Activated CD4-positive, CD25-positive, alpha-beta regulatory T cell treated with anti-CD3 and anti-CD28 coated beads, Interleukin-2, amount 50 U/mL, for 16 hours (primary cell): ENCODE measurements around the gene ZBTB17.
"Not testable (repeated sequence)": the region's sequence is repeated elsewhere in the genome, so short reads cannot be mapped to it uniquely, and the experiment has no call there.

ENCODE experiments used
- DNase-seq: peaks from one replicate; pipeline ENCODE4 v3.0.0-alpha.2; 2020; ENCODE audit warnings: low read depth, low spot score

The ZBTB17 gene

DNA sequence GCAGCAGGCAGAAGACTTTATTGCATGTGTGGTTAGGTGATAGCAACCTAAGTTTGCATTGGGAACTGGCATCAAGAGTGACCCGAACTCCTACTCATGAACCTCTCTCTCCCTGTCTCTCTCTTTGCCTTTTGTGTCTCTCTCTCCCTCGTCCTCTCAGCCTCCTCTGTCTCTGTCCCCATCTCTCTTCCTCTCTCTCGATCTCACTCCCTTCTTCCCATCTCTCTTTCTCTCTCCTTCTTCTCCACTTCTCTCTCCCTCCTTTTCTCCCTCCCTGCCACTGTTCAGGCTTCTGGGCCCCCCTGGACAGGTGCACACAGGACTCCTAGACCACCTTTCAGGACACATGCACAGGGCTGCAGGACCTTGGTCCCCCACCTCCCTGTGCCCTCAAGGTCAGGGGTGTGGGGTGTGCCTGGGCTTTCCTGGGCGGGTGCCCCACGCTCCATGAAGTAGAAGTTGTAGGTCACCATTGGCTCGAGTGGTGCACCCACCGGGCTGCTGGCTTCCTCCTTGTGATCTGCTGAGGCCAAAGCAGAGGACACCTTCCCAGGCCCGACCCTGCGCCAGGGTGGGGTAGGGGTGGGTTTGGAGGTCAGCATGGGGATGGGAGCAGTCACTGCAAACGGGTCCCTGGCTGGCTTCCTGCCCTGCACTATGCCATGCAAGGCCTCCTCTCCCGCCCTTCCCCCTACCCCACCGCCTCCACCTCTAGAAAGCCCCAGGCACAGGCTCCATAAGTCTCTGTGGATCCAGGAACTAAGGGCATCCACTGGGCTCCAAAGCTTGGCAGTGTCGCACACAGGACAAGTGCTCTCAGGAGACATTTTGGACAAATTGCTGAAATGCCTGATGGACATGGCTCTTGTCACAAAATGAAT lies 13.2 kb upstream of the ZBTB17 start:
- no peak for DNase-seq

DNA sequence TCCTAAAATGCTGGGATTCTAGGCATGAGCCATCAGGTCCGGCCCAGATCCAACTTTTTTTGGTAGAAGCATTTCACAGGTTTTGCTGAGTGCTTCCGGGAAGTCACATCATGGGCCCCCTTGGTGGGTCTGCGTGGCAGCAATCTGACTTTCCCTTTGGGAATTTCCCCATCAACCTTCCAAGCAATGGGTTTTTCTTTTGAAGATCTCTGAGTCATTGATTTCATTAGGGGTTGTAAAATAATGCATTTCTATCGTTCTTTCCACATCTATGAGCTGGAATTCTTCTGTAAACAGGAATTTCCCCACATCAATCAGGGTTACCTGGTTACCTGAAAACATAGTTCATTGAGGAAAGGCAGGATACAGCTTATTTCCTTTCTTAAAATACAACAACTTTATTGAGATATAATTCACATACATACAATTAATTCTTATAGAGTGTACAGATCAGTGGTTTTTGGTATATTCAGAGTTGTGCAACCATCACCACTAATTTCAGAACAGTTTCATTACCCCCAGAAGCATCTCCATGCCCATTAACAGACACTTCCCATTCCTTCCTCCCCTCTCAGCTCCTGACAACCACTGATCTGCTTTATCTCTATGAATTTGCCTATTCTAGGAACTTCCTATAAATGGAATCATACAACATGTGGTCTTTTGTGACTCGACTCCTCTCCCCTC lies 9.9 kb upstream of the ZBTB17 start:
- no peak for DNase-seq

DNA sequence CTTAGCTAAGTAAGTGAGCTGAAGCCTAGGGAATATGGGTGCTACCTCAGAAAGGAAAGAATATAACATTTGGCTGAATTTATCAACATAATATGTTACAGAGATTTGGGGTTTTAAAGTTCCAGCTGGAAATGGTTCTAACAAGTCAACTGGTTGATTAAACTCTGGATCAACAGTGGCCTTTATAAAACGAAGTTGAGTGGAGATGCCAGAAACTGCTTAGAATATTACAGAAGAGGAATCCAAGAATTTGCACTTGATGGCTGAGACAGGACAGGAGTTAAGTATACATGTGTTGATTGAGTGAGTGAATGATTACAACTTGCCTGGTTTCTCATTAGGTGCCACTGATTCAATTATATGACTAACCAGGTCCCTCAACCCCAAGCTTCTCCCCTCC lies 7.4 kb upstream of the ZBTB17 start:
- no peak for DNase-seq

DNA sequence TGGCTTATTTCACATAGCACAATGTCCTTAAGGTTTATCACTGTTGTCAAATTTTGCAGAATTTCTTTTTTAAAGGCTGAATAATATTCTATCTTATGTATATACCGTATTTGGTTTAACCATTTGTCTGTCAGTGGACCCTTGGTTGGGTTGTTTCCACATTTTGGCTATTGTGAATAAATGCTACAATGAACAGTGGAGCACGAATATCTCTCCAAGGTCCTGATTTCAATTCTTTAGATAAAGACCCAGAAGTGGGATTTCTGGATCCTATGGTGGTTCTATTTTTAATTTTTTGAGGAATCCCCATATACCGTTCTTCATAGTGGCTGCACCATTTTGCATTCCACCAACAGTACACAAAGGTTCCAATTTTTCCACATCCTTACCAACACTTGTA lies 5.8 kb upstream of the ZBTB17 start:
- DNase-seq: no peak

DNA sequence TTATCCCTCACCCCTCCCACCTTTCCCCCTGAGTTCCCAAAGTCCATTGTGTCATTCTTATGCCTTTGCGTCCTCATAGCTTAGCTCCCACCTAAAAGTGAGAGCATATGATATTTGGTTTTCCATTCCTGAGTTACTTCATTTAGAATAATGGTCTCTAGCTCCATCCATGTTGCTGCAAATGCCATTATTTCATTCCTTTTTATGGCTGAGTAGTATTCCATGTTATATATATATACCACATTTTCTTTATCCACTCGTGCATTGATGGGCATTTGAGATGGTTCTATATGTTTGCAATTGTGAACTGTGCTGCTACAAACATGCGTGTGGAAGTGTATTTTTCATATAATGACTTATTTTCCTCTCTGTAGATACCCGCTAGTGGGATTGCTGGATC lies 2.0 kb upstream of the ZBTB17 start:
- DNase-seq: not testable (repeated sequence)

DNA sequence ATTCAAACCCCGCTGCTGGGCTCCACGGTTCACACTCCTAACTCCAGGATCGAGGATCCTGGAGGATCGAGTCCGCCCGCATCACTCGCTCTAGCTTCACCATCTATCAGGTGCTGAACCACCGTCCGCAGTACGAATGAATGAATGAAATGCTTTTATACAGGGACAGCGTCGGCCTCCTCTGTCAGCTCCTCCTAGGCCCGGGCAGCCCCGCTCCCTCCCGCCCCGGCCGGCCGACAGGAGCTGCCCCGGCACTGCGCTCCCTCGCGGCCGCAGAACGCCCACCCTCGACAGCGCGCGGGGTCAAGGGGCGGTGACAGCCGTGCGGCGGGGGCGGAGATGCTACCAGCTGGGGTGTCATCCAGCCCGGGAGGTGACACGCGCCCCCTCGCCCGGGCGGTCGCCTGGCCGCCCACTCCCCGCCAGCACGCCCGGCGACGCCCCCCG lies 520 bp downstream of the ZBTB17 start:
- peak; percentile 54 for DNase-seq

DNA sequence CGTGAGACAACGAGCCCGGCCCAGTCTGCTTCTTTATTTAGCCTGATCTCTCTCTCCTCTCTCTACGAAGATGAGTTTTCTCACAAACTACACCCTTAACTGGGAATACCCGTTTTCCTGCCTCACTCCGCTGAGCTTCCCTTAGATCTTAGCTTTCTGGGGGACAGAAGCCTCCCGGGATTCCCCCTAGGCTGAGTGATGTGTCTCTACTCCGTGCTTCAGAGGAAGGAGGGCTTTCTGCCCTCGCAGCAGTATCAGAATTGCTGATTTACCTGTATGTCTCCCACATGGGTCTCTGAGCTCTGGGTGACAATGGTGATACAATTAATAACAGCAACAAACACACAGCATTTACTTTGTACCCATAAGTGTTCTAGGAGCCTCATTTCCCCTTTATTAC lies 1.0 kb downstream of the ZBTB17 start:
- DNase-seq: no peak

DNA sequence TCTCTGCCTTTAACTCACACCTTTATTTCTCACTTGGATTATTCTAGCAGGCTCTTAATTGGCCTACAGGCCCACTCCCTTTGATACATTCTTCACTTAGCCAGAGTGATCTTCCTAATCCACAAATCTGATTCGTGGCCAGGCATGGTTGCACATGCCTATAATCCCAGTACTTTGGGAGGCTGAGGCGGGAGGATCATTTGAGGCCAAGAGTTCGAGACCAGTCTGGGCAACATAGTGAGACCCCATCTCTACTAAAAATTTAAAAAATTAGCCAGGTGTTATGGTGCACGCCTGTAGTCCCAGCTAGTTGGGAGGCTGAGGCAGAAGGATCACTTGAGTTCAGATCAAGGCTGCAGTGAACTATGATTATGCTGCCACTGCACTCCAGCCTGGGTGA lies 2.1 kb downstream of the ZBTB17 start:
- DNase-seq: no peak

DNA sequence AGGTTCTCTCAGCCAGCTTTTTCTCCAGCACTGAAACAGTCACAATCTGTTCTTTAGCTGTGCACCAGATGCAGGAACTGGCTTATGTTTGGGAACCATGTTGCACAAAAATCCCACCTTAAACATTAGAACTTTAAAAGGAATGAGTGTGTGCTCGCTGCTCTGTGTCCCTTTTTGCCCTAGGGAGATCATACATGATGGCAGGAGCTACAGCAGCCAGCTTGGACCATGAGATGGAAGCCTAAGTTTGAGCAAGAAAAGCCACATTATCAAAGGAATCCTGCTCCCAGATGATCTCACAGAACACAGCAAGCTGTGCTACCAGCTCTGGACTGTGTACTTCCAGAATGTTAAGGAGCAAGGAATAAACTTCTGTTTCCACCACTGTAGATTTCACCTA lies 3.5 kb downstream of the ZBTB17 start:
- no peak for DNase-seq

DNA sequence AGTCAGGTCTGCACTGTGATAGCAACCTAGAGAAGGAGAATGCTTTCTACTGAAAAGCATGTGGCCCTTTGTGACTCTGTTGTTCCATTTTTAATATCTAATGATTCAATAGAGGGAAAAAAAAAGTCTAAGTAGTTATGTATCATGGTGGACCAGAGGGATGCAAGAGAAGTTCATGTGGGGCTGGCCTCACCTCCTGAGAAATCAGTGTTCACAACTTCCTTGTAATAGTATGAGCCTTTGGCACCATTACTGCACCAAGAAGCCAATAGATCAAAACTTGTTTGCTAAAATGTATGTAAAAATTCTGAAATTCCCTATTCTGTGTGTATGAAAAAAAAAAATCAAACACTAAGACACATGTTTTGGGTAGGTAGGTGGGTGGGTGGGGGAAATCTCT lies 5.0 kb downstream of the ZBTB17 start:
- no peak for DNase-seq

DNA sequence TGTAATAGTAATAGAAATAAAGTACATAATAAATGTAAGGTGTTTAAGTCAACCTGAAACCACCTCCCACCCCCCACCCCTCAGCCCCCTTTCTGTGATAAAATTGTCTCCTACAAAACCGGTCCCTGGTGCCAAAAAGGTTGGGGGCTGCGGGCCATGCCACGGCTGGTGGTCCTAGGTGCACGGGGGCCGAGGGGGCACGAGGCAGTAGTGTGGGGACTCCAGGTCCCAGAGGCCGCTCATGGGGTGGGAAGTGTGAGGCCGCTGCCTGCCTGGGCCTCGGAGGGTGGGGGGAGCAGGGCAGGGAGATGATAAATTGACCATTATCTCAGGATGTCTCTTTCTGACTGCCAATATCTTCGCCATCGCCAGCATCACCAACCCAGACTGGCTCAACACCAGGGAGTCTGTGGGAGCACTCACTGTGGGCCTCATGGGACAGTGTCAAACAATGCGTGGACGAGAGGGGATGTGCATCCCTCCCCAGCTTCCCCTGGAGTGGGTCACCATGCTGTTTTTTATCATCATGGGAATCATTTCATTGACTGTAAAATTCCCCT lies 6.5 kb downstream of the ZBTB17 start:
- DNase-seq: no peak

DNA sequence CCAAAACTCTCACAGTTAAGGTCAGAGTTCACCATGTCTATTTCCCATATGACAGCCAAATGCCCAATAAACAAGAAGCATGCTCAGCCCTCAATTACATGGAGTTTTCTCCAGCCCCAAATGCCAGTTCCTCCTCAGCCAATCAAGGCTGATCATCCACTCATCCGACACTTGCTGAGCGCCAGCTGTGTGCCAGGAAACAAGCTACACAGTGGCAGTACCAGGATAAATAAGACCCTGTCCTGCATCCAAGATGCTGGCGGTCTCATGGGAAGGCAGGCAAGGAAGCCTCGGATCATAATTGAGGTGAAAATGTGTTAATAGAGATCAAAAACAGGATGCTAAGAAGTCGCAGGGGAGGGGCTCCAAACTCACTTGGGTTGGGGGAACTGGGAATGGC lies 7.7 kb downstream of the ZBTB17 start:
- DNase-seq: no peak

DNA sequence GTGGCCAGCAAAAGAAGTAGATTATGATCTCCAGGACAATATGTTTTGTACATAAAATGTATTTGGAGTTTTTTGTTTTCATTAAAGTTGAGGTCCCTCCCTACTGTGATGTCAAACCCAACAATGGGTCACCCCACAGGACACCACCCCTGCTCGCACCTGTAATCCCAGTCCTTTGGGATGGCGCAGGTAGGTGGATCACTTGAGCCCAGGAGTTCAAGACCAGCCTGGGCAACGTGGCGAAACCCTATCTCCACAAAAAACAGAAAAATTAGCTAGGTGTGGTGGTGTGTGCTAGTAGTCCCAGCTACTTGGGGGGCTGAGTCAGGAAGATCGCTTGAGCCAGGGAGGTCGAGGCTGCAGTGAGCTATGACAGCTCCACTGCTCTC lies 9.0 kb downstream of the ZBTB17 start:
- DNase-seq: no peak

DNA sequence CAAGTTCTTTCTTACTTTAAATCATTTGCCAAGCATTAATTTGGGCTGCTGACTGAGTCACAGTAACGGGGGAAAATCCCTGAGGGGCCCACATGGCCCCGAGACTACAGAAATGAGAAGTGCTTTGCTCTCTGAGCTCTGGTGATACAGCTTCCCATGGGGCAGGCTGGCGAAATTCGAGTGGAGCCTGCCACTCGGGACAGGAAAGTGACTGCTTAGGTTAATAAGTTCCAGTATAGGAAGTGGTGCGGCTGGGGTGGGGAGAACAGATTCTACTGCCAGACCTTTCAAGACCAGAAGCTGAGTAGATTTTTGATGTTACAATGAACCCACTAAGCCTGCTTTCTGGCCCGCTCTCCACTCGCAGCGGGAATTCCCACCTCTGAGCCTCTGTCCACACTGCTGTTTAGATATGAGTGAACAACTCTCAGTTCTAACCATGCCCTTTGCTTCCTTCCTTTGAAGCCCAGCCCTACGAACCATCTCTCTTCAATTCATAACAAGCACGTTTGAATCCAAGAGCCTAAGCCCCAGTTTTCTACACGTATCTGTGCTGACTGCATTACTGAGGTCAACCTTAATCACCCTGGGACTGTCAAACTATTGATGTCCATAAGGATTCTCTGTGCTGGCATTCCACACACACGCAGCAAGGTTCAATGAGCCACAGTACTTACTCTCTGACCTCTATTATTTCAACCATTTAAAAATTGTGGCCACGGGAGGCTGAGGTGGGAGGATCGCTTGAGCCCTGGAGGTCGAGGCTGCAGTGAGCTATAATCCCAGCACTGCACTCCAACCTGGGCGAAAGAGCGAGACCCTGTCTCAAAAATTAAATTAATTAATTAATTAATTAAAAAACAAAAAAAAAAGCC lies 9.6 kb downstream of the ZBTB17 start:
- DNase-seq: peak; percentile 48

DNA sequence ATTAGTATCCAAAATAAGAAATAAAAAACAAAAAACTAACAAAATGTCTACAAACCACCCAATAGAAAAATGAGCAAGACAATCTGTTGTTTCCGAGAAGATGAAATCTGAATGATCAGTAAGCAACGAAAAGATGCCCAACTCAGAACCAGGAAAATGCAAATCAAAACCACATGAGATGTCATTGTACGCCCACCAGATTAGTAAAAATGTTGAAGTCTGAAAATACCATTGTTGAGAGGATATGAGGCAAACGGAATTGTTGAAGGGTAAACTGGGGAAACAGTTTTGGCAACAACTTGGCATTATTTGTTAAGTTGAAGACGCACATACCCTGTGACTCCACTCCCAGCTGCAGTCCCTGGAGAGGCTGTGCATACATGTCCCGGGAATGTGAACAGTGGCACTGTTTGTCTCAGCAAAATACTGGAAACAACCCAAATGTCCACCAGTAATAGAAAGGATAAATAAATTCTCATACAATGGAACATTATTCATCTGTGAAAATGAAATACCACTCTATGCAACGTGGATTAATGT lies 10.6 kb downstream of the ZBTB17 start:
- DNase-seq: no peak

DNA sequence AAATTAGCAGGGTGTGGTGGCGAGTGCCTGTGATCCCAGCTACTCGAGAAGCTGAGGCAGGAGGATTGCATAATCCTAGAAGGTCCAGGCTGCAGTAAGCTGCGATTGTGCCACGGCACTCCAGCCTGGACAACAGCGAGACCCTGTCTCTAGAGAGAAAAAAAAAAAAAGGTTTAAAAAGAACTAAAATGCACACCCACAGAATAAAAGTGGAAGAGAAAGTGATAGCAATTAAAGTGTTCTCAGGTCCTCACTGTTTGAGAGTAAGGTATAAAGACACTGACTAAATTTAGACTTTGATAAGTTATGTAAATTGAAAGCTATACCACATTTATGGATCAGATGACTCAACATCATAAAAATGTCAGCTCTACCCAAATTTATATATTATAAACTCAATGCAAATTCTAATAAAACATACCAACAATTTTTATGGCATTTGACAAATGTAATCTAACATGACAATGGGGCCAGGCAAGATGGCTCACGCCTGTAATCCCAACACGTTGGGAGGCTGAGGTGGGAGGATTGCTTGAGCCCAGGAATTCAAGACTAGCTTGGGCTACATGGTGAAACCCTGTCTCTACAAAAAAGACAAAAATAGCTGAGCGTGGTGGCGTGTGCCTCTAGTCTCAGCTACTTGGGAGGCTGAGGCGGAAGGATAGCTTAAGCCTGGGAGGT lies 11.8 kb downstream of the ZBTB17 start:
- DNase-seq: no peak

DNA sequence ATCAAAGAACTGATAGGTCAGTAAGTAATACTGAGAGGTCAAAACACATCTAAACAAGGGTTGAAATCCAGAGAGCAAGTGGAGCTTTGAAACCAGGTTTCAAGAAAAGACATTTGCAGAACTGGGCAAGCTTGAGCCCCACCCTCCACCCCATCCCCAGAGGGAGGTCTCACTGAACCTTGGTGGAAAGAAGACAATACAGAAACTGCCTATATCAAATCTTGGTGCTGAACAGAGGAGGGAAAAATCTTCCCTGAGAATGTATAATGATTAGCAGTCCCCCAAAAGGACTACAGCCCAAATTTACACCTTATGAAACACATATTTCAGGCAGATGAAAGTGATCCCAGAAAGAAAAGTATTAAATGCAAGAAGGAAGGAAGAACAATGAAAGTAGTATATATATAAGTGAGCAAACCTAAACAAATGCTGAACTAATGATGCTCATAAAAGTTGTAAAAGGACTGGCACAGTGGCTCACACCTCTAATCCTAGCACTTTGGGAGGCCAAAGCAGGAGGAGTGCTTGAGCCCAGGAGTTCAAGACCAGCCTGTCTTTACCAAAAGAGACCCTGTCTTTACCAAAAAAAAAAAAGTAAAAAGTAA lies 12.4 kb downstream of the ZBTB17 start:
- DNase-seq: no peak

DNA sequence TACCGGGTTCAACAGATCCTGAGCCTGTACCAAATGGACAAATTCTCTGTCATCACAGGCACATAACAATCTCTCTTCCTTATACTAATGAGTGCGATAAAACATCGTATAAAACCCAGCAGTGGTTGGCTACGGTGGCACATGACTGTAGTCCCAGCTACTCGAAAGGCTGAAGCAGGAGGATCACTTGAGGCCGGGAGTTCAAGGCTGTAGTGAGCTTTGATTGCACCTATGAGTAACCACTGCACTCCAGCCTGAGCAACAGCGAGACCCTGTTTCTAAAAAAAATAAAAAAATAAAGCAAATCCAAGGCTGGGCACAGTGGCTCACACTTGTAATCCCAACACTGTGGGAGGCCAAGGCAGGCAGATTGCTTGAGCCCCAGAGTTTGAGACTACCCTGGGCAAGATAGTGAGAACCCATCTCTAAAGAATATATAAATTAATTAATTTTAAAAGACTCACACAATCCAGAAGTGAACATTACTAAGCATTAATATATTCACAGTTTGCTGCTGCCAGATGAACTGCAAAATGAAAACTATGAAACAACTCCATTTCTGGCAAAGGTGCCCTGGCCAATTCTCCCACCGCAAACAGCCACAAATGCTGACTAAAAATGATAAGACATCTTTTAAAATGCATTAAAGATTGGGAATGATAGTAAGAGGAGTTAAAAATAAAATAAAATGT lies 13.1 kb downstream of the ZBTB17 start:
- no peak for DNase-seq

DNA sequence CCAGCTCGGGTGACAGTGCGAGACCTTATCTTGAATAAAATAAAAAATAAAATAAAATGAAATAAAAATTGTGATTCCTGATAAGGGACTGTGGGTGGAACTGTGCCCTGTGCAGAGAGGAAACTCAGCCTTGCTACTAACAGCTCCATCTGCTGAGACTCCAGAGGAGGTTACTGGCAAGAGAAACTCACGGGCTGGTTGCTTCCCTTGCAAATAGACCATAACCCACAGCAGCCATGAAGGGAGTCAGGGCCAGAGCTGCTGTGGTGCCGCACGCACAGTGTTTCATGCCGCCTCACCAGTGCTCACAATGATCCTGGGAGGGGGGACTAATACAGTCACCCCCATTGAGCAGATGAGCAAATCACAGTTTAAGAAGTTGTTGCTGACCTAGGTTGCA lies 13.7 kb downstream of the ZBTB17 start:
- DNase-seq: no peak

DNA sequence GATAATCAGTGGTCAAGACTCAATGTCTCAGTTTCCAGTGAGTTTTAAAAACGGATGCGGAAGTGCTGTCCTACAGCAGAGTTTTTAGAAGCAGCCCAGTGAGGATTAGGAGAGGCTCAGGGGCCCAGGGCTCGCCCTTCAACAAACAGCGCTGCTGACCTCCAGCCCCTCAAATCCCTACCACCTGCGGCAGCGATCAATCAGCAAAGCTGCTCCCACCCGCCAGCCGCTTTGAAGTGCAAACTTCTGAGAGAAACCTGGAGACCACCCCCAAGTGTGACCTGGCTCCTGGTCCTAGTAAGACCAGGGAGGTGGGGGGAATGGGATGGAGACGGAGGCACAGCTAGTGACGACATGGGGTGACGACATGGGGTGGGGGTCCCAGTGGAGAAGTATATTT lies 14.4 kb downstream of the ZBTB17 start:
- no peak for DNase-seq
